Activated T-helper 1 cell treated with anti-CD3 and anti-CD28 coated beads, Interleukin-12 subunit alpha, Interleukin-12 subunit beta, Interleukin-2, Interleukin-4 antibody, amounts not matched to agents 30 ng/mL and 10 ng/mL and 1 ng/mL, durations not matched to agents 14 hours and 24 hours and 36 hours (primary cell): ENCODE results near the gene CASD1. TPM values are rescaled to one million over a fixed set of nuclear protein-coding genes. Genes with fewer than 3 reads are reported as not detected.

Experiments
- DNase-seq: peaks from one replicate; pipeline ENCODE4 v3.0.0; 2021; ENCODE audit warnings: low spot score
- H3K27ac Mint-ChIP-seq: one replicate; pipeline ENCODE4 v1.8.0; 2021; ENCODE audit warnings: mild to moderate bottlenecking, mixed read lengths
- H3K27me3 Mint-ChIP-seq: one replicate; pipeline ENCODE4 v1.8.0; 2022; ENCODE audit warnings: mild to moderate bottlenecking, moderate library complexity, mixed read lengths; ENCODE audit not compliant: insufficient read depth
- H3K36me3 Mint-ChIP-seq: one replicate; pipeline ENCODE4 v1.8.0; 2021; ENCODE audit warnings: low read depth, mixed read lengths
- H3K4me1 Mint-ChIP-seq: one replicate; pipeline ENCODE4 v1.8.0; 2021; ENCODE audit warnings: low read depth, mixed read lengths
- H3K4me3 Mint-ChIP-seq: one replicate; pipeline ENCODE4 v1.8.0; 2021; ENCODE audit warnings: mild to moderate bottlenecking, moderate library complexity, mixed read lengths
- H3K9me3 Mint-ChIP-seq: one replicate; pipeline ENCODE4 v1.8.0; 2021; ENCODE audit warnings: mixed read lengths
- intact Hi-C: fragments of 100-400 bp; cut with micrococcal nuclease; formaldehyde crosslinking; loops from one replicate; pipeline ENCODE4 v1.15.1; 2024
- total RNA-seq: library from RNA; stranded (reverse); gene quantifications from 2 replicates; pipeline ENCODE4 v1.2.3, GENCODE V29; 2022

CASD1 gene
- total RNA-seq, 1 donor from 2014 or later = 15.2 TPM

DNA sequence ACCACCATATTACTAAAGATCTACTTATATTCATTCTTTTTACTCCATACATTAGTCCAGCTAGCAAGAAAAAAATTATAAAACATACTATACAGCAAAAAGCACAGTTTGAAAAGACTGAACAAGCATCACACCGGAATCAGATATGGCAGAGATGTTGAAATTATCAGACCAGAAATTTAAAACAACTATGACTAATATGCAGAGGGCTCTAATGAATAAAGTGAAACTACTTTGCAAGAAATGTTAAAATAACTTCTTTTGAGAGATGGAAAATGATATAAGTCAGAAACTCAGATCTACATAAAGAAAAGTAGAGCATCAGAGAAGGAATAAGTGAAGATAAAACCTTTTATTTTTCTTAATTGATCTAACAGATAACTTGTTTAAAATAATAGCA is 95.4 kb downstream of the CASD1 start:
- H3K36me3 Mint-ChIP-seq = no peaks in the 10 kb centered on the region
- DNase-seq = no peak
- intact Hi-C loops = no loop called here
- H3K4me3 Mint-ChIP-seq = no peak overlapping the region
- H3K27ac Mint-ChIP-seq = no peak overlapping the region
- H3K27me3 Mint-ChIP-seq = peaks cover 2% of the 10 kb centered on the region
- no peaks in the 10 kb centered on the region for H3K4me1 Mint-ChIP-seq
- no peaks in the 10 kb centered on the region for H3K9me3 Mint-ChIP-seq

Other genes with a start within 250 kb of the CASD1 start
- 9.3 and 10.2 TPM in 2 replicates for gene COL1A2, start 114.9 kb upstream of the CASD1 start, total RNA-seq
- 0.42 TPM in 1 of 2 replicates, not detected in the other for gene SGCE, start 146.3 kb downstream of the CASD1 start, total RNA-seq